ENCODE results near the gene CCDC78.

DNA sequence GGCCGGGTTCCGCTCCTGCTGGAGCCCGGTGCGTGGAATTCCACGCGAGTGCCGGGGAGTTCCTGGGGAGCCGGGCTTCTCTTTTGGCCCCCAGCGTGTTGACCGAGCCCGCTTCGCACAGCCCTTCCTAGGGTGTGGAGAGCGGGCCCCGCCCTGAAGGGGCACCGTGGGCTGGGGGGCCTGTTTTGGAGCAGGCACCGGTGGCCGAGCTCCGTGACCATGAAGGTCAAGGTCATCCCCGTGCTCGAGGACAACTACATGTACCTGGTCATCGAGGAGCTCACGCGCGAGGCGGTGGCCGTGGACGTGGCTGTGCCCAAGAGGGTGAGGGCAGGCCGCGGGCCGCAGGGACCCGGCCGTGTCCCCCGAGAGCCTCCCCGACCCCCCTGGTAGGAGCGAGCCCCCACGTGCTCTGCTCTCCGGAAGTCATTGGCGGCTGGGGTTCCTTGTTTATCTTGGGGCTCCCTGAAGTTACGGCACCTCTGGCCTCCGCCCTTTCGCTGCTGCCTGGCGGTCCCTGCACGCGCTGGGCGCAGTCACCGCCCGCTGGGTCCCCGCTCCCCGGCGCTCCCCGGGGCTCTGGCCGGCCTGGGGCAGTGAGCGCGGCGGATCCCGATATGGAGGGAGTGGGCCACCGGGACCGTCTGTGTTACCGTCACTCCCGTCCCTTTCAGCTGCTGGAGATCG lies 1.2 kb upstream of the CCDC78 start:
- TF ChIP-seq, protein P1, sequence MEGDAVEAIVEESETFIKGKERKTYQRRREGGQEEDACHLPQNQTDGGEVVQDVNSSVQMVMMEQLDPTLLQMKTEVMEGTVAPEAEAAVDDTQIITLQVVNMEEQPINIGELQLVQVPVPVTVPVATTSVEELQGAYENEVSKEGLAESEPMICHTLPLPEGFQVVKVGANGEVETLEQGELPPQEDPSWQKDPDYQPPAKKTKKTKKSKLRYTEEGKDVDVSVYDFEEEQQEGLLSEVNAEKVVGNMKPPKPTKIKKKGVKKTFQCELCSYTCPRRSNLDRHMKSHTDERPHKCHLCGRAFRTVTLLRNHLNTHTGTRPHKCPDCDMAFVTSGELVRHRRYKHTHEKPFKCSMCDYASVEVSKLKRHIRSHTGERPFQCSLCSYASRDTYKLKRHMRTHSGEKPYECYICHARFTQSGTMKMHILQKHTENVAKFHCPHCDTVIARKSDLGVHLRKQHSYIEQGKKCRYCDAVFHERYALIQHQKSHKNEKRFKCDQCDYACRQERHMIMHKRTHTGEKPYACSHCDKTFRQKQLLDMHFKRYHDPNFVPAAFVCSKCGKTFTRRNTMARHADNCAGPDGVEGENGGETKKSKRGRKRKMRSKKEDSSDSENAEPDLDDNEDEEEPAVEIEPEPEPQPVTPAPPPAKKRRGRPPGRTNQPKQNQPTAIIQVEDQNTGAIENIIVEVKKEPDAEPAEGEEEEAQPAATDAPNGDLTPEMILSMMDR (IDR thresholded peaks at IDR 0.05), result no peak
- TF ChIP-seq POLR2A (IDR thresholded peaks at IDR 0.05), result no peak
